SU-DHL-6 (cell line): ENCODE measurements around the gene PRR14.

Experiments
- H2AFZ ChIP-seq: fragments of 200-600 bp; sonication (generic); 2 replicates; pipeline ENCODE4 v1.6.1; 2014; ENCODE audit warnings: low read depth, mild to moderate bottlenecking, moderate library complexity, mixed read lengths, antibody characterized with exemption, low read length; ENCODE audit not compliant: severe bottlenecking
- H3F3A ChIP-seq: fragments of 200-600 bp; shearing (Covaris generic); 2 replicates; pipeline ENCODE4 v1.6.0; 2016; ENCODE audit warnings: antibody characterized with exemption, mild to moderate bottlenecking; ENCODE audit not compliant: insufficient read depth
- H3K27ac ChIP-seq: fragments of 200-600 bp; sonication (generic); 2 replicates; pipeline ENCODE4 v1.5.1; 2016; ENCODE audit warnings: low read depth, mild to moderate bottlenecking, low read length, moderate library complexity, mixed read lengths
- H3K27me3 ChIP-seq: fragments of 200-600 bp; sonication (generic), shearing (Covaris generic); 2 replicates; pipeline ENCODE4 v1.6.0; 2014; ENCODE audit warnings: mild to moderate bottlenecking, low read length
- H3K36me3 ChIP-seq: fragments of 200-600 bp; sonication (generic); 2 replicates; pipeline ENCODE4 v1.6.1; 2014; ENCODE audit warnings: mild to moderate bottlenecking, low read length, mixed read lengths
- H3K4me2 ChIP-seq: fragments of 300-600, 200-600 bp; shearing (Covaris generic), sonication (generic); 2 replicates; pipeline ENCODE4 v1.6.0; 2014; ENCODE audit warnings: low read length, low read depth, mild to moderate bottlenecking; ENCODE audit not compliant: poor library complexity, severe bottlenecking
- H3K4me3 ChIP-seq: fragments of 200-600 bp; sonication (generic); 2 replicates; pipeline ENCODE4 v1.5.1; 2014; ENCODE audit warnings: antibody characterized with exemption, low read length, mild to moderate bottlenecking, mixed read lengths; ENCODE audit not compliant: insufficient read depth, poor library complexity, severe bottlenecking
- H3K79me2 ChIP-seq: fragments of 200-600 bp; sonication (generic); 2 replicates; pipeline ENCODE4 v1.6.1; 2014; ENCODE audit warnings: mild to moderate bottlenecking, low read length, moderate library complexity; ENCODE audit not compliant: insufficient read depth
- H3K9ac ChIP-seq: fragments of 200-600 bp; sonication (generic); 2 replicates; pipeline ENCODE4 v1.7.0; 2014; ENCODE audit warnings: mild to moderate bottlenecking, low read length
- H3K9me2 ChIP-seq: fragments of 200-600 bp; sonication (generic); replicated peaks from 2 replicates; pipeline ENCODE4 v1.6.1; 2014; ENCODE audit warnings: low read length; ENCODE audit not compliant: insufficient read depth
- H3K9me3 ChIP-seq: fragments of 200-600 bp; sonication (generic); 2 replicates; pipeline ENCODE4 v1.6.1; 2014; ENCODE audit warnings: low read length, mixed read lengths; ENCODE audit not compliant: insufficient read depth
- H4K20me1 ChIP-seq: fragments of 200-600 bp; sonication (generic); 2 replicates; pipeline ENCODE4 v1.6.1; 2014; ENCODE audit warnings: low read depth, mild to moderate bottlenecking, antibody characterized with exemption, low read length, moderate library complexity, mixed read lengths
- EZH2phosphoT487 ChIP-seq: fragments of 200-600 bp; sonication (generic), shearing (Covaris generic); conservative IDR thresholded peaks from 2 replicates; pipeline ENCODE4 v1.6.1; 2018; ENCODE audit warnings: mild to moderate bottlenecking, antibody characterized with exemption, low read length, moderate library complexity, mixed read lengths
- TF ChIP-seq, protein P1 (sequence below): fragments of 200-600 bp; sonication (generic); IDR thresholded peaks from one replicate; pipeline ENCODE4 v1.5.1; 2017; ENCODE audit warnings: antibody characterized with exemption, mild to moderate bottlenecking, low read length, moderate library complexity; ENCODE audit not compliant: insufficient read depth, poor library complexity, severe bottlenecking

PRR14 gene

DNA sequence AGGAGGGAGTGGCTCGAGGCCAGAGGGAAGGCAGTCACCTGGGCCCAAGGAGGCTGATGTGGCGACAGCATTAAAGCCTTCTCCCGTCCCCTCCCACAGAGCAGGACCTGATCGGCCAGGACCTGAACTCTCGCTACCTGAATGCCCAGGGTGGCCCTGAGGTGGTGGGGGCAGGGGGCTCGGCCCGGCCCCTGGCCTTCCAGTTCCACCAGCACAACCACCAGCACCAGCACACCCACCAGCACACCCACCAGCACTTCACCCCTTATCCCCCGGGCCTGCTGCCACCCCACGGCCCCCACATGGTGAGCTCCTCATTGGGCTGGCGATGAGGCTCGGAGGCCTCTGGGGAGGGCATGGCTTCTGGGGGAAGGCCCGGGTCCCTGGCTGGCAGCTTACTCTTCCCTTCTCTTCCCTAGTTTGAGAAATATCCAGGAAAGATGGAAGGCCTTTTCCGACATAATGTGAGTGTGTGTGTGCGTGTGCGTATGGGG is 13.9 kb downstream of the PRR14 start:
- TF ChIP-seq, protein P1, sequence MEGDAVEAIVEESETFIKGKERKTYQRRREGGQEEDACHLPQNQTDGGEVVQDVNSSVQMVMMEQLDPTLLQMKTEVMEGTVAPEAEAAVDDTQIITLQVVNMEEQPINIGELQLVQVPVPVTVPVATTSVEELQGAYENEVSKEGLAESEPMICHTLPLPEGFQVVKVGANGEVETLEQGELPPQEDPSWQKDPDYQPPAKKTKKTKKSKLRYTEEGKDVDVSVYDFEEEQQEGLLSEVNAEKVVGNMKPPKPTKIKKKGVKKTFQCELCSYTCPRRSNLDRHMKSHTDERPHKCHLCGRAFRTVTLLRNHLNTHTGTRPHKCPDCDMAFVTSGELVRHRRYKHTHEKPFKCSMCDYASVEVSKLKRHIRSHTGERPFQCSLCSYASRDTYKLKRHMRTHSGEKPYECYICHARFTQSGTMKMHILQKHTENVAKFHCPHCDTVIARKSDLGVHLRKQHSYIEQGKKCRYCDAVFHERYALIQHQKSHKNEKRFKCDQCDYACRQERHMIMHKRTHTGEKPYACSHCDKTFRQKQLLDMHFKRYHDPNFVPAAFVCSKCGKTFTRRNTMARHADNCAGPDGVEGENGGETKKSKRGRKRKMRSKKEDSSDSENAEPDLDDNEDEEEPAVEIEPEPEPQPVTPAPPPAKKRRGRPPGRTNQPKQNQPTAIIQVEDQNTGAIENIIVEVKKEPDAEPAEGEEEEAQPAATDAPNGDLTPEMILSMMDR: no peak
- TF ChIP-seq EZH2phosphoT487: no peak
- H4K20me1 ChIP-seq: no peaks in the 10 kb centered on the region
- peaks cover 38% of the 10 kb centered on the region for H3K79me2 ChIP-seq
- H3F3A ChIP-seq: peaks cover 11% of the 10 kb centered on the region
- no peak overlapping the region for H3K27ac ChIP-seq
- no peaks in the 10 kb centered on the region for H3K27me3 ChIP-seq
- H3K9ac ChIP-seq: no peak overlapping the region
- H3K36me3 ChIP-seq: peaks cover 6% of the 10 kb centered on the region; the same call in 1 of the 2 replicates
- H3K9me2 ChIP-seq: no peaks in the 10 kb centered on the region
- H3K4me2 ChIP-seq: no peak overlapping the region
- no peaks in the 10 kb centered on the region for H3K9me3 ChIP-seq
- H2AFZ ChIP-seq: no peak overlapping the region
- H3K4me3 ChIP-seq: no peak overlapping the region

DNA sequence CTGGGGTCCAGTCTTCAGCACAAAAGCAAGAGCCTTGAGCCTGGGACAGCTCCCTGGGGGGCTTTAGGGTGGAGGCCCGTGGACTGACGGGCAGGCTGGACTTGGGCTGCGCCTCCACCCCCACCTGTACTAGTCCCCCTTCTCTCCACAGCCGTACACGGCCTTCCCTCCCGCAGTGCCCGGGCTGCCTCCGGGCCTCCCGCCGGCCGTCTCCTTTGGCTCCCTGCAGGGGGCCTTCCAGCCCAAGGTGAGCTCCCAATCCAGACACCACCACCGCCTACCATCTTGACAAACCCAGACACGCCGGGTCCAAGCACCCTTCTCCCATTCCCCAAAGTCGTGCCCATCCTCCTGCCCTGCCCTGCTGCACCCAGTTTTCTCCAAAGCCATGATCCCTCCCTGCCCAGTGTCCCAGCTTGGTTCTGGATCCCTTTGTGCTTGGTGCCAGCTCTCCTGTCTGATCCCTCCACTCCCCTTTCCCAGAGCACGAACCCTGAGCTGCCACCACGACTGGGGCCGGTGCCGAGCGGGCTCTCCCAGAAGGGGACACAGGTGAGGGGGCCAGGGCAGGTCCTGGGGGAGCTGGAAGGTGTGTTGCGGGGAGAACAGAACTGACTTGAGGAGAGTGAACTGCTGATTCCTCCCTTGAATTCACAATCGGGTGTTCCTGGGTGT is 14.5 kb downstream of the PRR14 start:
- TF ChIP-seq EZH2phosphoT487: no peak
- TF ChIP-seq, protein P1: no peak
- peaks cover 31% of the 10 kb centered on the region for H3K79me2 ChIP-seq
- no peak overlapping the region for H3K4me3 ChIP-seq
- H3K36me3 ChIP-seq: peaks cover 6% of the 10 kb centered on the region; the same call in 1 of the 2 replicates
- H3K4me2 ChIP-seq: no peak overlapping the region
- no peaks in the 10 kb centered on the region for H3K9me3 ChIP-seq
- H3K9me2 ChIP-seq: no peaks in the 10 kb centered on the region
- no peaks in the 10 kb centered on the region for H3K27me3 ChIP-seq
- H4K20me1 ChIP-seq: no peaks in the 10 kb centered on the region
- H2AFZ ChIP-seq: no peak overlapping the region
- peaks cover 5% of the 10 kb centered on the region for H3F3A ChIP-seq
- H3K9ac ChIP-seq: no peak overlapping the region
- no peak overlapping the region for H3K27ac ChIP-seq

DNA sequence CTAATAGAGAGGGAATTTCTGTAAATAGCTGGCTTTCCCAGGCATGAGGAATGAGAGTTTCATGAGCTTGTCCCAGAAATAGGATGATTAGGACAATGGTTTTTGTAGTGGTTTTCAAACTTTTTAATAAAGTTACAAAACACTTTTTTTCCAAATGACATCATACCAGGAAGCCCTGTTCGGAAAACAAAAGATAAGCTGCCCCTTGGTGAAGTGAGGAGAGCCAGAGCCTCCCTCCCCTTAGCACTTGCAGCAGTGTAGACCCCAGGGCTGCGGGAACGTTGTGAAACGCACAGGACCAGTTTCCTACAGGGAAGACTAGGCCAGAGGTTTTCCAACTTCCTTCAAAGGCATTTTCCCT is 15.1 kb downstream of the PRR14 start:
- no peak overlapping the region for H3K4me2 ChIP-seq
- no peaks in the 10 kb centered on the region for H3F3A ChIP-seq
- H3K9me3 ChIP-seq: no peaks in the 10 kb centered on the region
- no peak overlapping the region for H2AFZ ChIP-seq
- TF ChIP-seq, protein P1: no peak
- no peak for TF ChIP-seq EZH2phosphoT487
- no peak overlapping the region for H3K4me3 ChIP-seq
- no peaks in the 10 kb centered on the region for H3K9me2 ChIP-seq
- H3K27ac ChIP-seq: no peak overlapping the region
- H3K36me3 ChIP-seq: peaks cover 6% of the 10 kb centered on the region; the same call in 1 of the 2 replicates
- no peaks in the 10 kb centered on the region for H3K27me3 ChIP-seq
- H4K20me1 ChIP-seq: no peaks in the 10 kb centered on the region
- H3K79me2 ChIP-seq: peaks cover 27% of the 10 kb centered on the region; the same call in 1 of the 2 replicates
- no peak overlapping the region for H3K9ac ChIP-seq
